H9 (cell line): ENCODE measurements around the gene ECHS1. TPM values are rescaled to one million over a fixed set of nuclear protein-coding genes. Genes with fewer than 3 reads are reported as not detected.
A peak's percentile ranks its signal among the peaks of the same experiment; 100 is the strongest.
"Not testable (repeated sequence)": the region's sequence is repeated elsewhere in the genome, so short reads cannot be mapped to it uniquely, and the experiment has no call there.

Experiments used
- DNase-seq: peaks from one replicate; pipeline ENCODE4 v3.0.0-alpha.2; 2017
- H2AFZ ChIP-seq: one replicate; pipeline ENCODE4 v1.6.1; 2013; ENCODE audit warnings: mild to moderate bottlenecking, low read length, control low read depth, moderate library complexity
- H2AK5ac ChIP-seq: 2 replicates; pipeline ENCODE4 v1.6.1; 2013; ENCODE audit warnings: low read length, control low read depth, mixed read lengths; ENCODE audit not compliant: insufficient read length
- H2BK120ac ChIP-seq: one replicate; pipeline ENCODE4 v1.6.1; 2013; ENCODE audit warnings: low read depth, mild to moderate bottlenecking, low read length, control low read depth, inconsistent platforms; ENCODE audit not compliant: poor library complexity, severe bottlenecking
- H2BK12ac ChIP-seq: 2 replicates; pipeline ENCODE4 v1.6.1; 2013; ENCODE audit warnings: low read length, control low read depth, mixed read lengths, low read depth; ENCODE audit not compliant: insufficient read length
- H2BK15ac ChIP-seq: 2 replicates; pipeline ENCODE4 v1.6.1; 2013; ENCODE audit warnings: low read depth, low read length, control low read depth
- H2BK20ac ChIP-seq: one replicate; pipeline ENCODE4 v1.6.1; 2013; ENCODE audit warnings: low read depth, mild to moderate bottlenecking, low read length, control low read depth, inconsistent platforms; ENCODE audit not compliant: poor library complexity, severe bottlenecking
- H2BK5ac ChIP-seq: 2 replicates; pipeline ENCODE4 v1.6.1; 2013; ENCODE audit warnings: low read length, control low read depth, mixed read lengths; ENCODE audit not compliant: insufficient read length
- H3K14ac ChIP-seq: 2 replicates; pipeline ENCODE4 v1.6.1; 2013; ENCODE audit warnings: low read length, control low read depth; ENCODE audit not compliant: insufficient read depth
- H3K18ac ChIP-seq: 2 replicates; pipeline ENCODE4 v1.6.1; 2013; ENCODE audit warnings: low read depth, mild to moderate bottlenecking, mixed read lengths, low read length, control low read depth; ENCODE audit not compliant: insufficient read length
- H3K23ac ChIP-seq: 2 replicates; pipeline ENCODE4 v1.6.1; 2013; ENCODE audit warnings: low read length, control low read depth, mixed read lengths, low read depth; ENCODE audit not compliant: insufficient read length
- H3K23me2 ChIP-seq: 2 replicates; pipeline ENCODE4 v1.6.1; 2013; ENCODE audit warnings: low read depth, mild to moderate bottlenecking, mixed read lengths, low read length, control low read depth; ENCODE audit not compliant: insufficient read length, poor library complexity, severe bottlenecking
- H3K27ac ChIP-seq: 2 replicates; pipeline ENCODE4 v1.5.1; 2013; ENCODE audit warnings: low read length, control low read depth, mixed read lengths, low read depth; ENCODE audit not compliant: insufficient read length
- H3K27me3 ChIP-seq: 2 replicates; pipeline ENCODE4 v1.6.1; 2013; ENCODE audit warnings: low read length, control low read depth, inconsistent platforms; ENCODE audit not compliant: insufficient read depth
- H3K4ac ChIP-seq: 2 replicates; pipeline ENCODE4 v1.6.1; 2013; ENCODE audit warnings: low read depth, mild to moderate bottlenecking, control low read depth, inconsistent platforms, low read length, moderate library complexity
- H3K4me1 ChIP-seq: 2 replicates; pipeline ENCODE4 v1.6.1; 2013; ENCODE audit warnings: low read length, control low read depth, inconsistent platforms; ENCODE audit not compliant: insufficient read depth
- H3K4me2 ChIP-seq: 2 replicates; pipeline ENCODE4 v1.6.1; 2013; ENCODE audit warnings: low read length, control low read depth, mixed read lengths; ENCODE audit not compliant: insufficient read length, insufficient read depth
- H3K56ac ChIP-seq: 2 replicates; pipeline ENCODE4 v1.6.1; 2013; ENCODE audit warnings: low read depth, mild to moderate bottlenecking, mixed read lengths, low read length, control low read depth; ENCODE audit not compliant: insufficient read length
- H3K79me1 ChIP-seq: 2 replicates; pipeline ENCODE4 v1.6.1; 2013; ENCODE audit warnings: low read depth, mild to moderate bottlenecking, moderate library complexity, low read length, control low read depth, inconsistent platforms; ENCODE audit not compliant: insufficient read depth, poor library complexity, severe bottlenecking
- H3K79me2 ChIP-seq: 2 replicates; pipeline ENCODE4 v1.6.1; 2013; ENCODE audit warnings: low read length, control low read depth, inconsistent platforms; ENCODE audit not compliant: insufficient read depth
- H3K9ac ChIP-seq: 2 replicates; pipeline ENCODE4 v1.6.1; 2013; ENCODE audit warnings: low read length, control low read depth, mixed read lengths; ENCODE audit not compliant: insufficient read length; ENCODE audit errors: extremely low read depth
- H3K9me3 ChIP-seq: one replicate; pipeline ENCODE4 v1.6.1; 2013; ENCODE audit warnings: low read depth, low read length, inconsistent platforms; ENCODE audit not compliant: control insufficient read depth
- H3T11ph ChIP-seq: one replicate; pipeline ENCODE4 v1.6.1; 2013; ENCODE audit warnings: mild to moderate bottlenecking, low read length, control low read depth, inconsistent platforms
- H4K20me1 ChIP-seq: one replicate; pipeline ENCODE4 v1.6.1; 2013; ENCODE audit not compliant: control insufficient read depth, insufficient read length, insufficient read depth
- H4K5ac ChIP-seq: 2 replicates; pipeline ENCODE4 v1.6.1; 2013; ENCODE audit warnings: low read depth, mild to moderate bottlenecking, mixed read lengths, low read length, control low read depth; ENCODE audit not compliant: insufficient read length
- H4K8ac ChIP-seq: replicated peaks from 2 replicates; pipeline ENCODE4 v1.6.1; 2013; ENCODE audit warnings: low read length, control low read depth, mixed read lengths, low read depth; ENCODE audit not compliant: insufficient read length
- H4K91ac ChIP-seq: 2 replicates; pipeline ENCODE4 v1.6.1; 2013; ENCODE audit warnings: low read depth, mild to moderate bottlenecking, moderate library complexity, mixed read lengths, low read length, control low read depth; ENCODE audit not compliant: insufficient read length
- H3K27ac Mint-ChIP-seq, 3 experiments: 2 replicates in 2 of 3; 3 replicates in 1 of 3; pipeline ENCODE4 v1.8.0; 2020 to 2021; ENCODE audit warnings: mixed read lengths in 3 of 3, mild to moderate bottlenecking in 1 of 3, moderate library complexity in 1 of 3
- H3K27me3 Mint-ChIP-seq: 2 replicates; pipeline ENCODE4 v1.8.0; 2021; ENCODE audit warnings: low read depth, mild to moderate bottlenecking, moderate library complexity, mixed read lengths
- H3K36me3 Mint-ChIP-seq, 3 experiments: 2 replicates in 2 of 3; 3 replicates in 1 of 3; pipeline ENCODE4 v1.8.0; 2020 to 2021; ENCODE audit warnings: low read depth in 3 of 3, mixed read lengths in 3 of 3; ENCODE audit not compliant: insufficient read depth in 1 of 3
- H3K4me1 Mint-ChIP-seq, 2 experiments: 2 replicates each; pipeline ENCODE4 v1.8.0; 2020; ENCODE audit warnings: mixed read lengths in 2 of 2
- H3K4me3 Mint-ChIP-seq, 2 experiments: 2 replicates in 1 of 2; 3 replicates in 1 of 2; pipeline ENCODE4 v1.8.0; 2020 to 2021; ENCODE audit warnings: mild to moderate bottlenecking in 2 of 2, mixed read lengths in 2 of 2, moderate library complexity in 1 of 2
- H3K9me3 Mint-ChIP-seq, 2 experiments: 2 replicates in 1 of 2; 3 replicates in 1 of 2; pipeline ENCODE4 v1.8.0; 2020; ENCODE audit warnings: mild to moderate bottlenecking in 2 of 2, mixed read lengths in 2 of 2, moderate library complexity in 1 of 2
- CTCF ChIP-seq: fragments of 200-600 bp; sonication (generic); conservative IDR thresholded peaks from 3 replicates; pipeline ENCODE4 v1.8.0; 2021; ENCODE audit warnings: antibody characterized with exemption, mild to moderate bottlenecking
- WGBS: extraction: QIAGEN DNeasy Blood & Tissue Kit; methylation state at CpG from one replicate; pipeline ENCODE4 v1.1.7; 2013; ENCODE audit warnings: missing lambda C conversion rate, low lambda C conversion rate, mixed read lengths; ENCODE audit not compliant: insufficient read length; ENCODE audit errors: extremely low coverage; 5-methylcytosine and 5-hydroxymethylcytosine counted together
- total RNA-seq: library from RNA; stranded (reverse); gene quantifications from 2 replicates; pipeline ENCODE4 v1.2.1, GENCODE V29; 2021

ECHS1 gene
- total RNA-seq, 1 experiment from 2014 or later = 94.1 TPM

- H2AFZ ChIP-seq = no peak overlapping the region
- no peaks in the 10 kb centered on the region for H3K27me3 ChIP-seq
- H3K4me1 Mint-ChIP-seq = no peaks in the 10 kb centered on the region
- no peak overlapping the region for H3K27ac Mint-ChIP-seq
- H2BK5ac ChIP-seq = no peak overlapping the region
- H3K27me3 Mint-ChIP-seq = no peaks in the 10 kb centered on the region
- peak; percentile 24 for DNase-seq
- H3K9ac ChIP-seq = no peak overlapping the region
- no peak overlapping the region for H2BK15ac ChIP-seq
- H3K4me1 ChIP-seq = no peaks in the 10 kb centered on the region
- H4K8ac ChIP-seq = no peak overlapping the region
- H4K5ac ChIP-seq = no peak overlapping the region
- H3K79me1 ChIP-seq = peaks cover 2% of the 10 kb centered on the region
- no peak overlapping the region for H3K23ac ChIP-seq
- no peaks in the 10 kb centered on the region for H3K79me2 ChIP-seq
- no peak overlapping the region for H2BK120ac ChIP-seq
- no peak for TF ChIP-seq CTCF
- H2AK5ac ChIP-seq = no peak overlapping the region
- H3T11ph ChIP-seq = no peak overlapping the region
- no peak overlapping the region for H3K27ac ChIP-seq
- H4K91ac ChIP-seq = no peak overlapping the region
- H3K36me3 Mint-ChIP-seq = peaks cover 53 to 66% (median 66%) of the 10 kb centered on the region in 3 experiments
- H2BK12ac ChIP-seq = no peak overlapping the region
- peaks cover 6% of the 10 kb centered on the region for H3K9me3 ChIP-seq
- H4K20me1 ChIP-seq = no peaks in the 10 kb centered on the region
- WGBS = no CpG with 5 or more reads among the region's 25 CpGs
- H3K4ac ChIP-seq = no peak overlapping the region
- no peaks in the 10 kb centered on the region for H3K23me2 ChIP-seq
- H3K18ac ChIP-seq = no peak overlapping the region
- peaks cover 37 to 44% of the 10 kb centered on the region in 2 experiments for H3K9me3 Mint-ChIP-seq
- no peak overlapping the region for H3K56ac ChIP-seq
- H3K4me3 Mint-ChIP-seq = no peak overlapping the region
- no peak overlapping the region; the same call in 1 of the 2 replicates for H3K14ac ChIP-seq
- no peak overlapping the region for H3K4me2 ChIP-seq
- H2BK20ac ChIP-seq = no peak overlapping the region
Measured at GRCh38 chr10:133415752-133416151, 42.6 kb upstream of the ECHS1 start.

- H3K4me2 ChIP-seq, H2AFZ ChIP-seq, H3K9me3 ChIP-seq, H3K23me2 ChIP-seq, H3K79me1 ChIP-seq, H3K9ac ChIP-seq, H3K27me3 ChIP-seq, H2AK5ac ChIP-seq, H3K4me1 ChIP-seq, H3K14ac ChIP-seq, H3K4ac ChIP-seq, H3K4me3 Mint-ChIP-seq, H3K18ac ChIP-seq, H2BK12ac ChIP-seq, H4K20me1 ChIP-seq, H2BK20ac ChIP-seq, H3T11ph ChIP-seq, H4K91ac ChIP-seq, H4K5ac ChIP-seq, H3K23ac ChIP-seq, H3K56ac ChIP-seq, H2BK15ac ChIP-seq, H3K27ac ChIP-seq, H4K8ac ChIP-seq, DNase-seq, H3K79me2 ChIP-seq, H2BK5ac ChIP-seq, H2BK120ac ChIP-seq, H3K27ac Mint-ChIP-seq, H3K27me3 Mint-ChIP-seq, H3K4me1 Mint-ChIP-seq: not testable (repeated sequence)
- Mint-ChIP-seq H3K9me3 (peaks cover 45 to 50% of the 10 kb centered on the region in 2 experiments), H3K36me3 (peaks cover 63 to 78% (median 76%) of the 10 kb centered on the region in 3 experiments)
- WGBS = no CpG with 5 or more reads among the region's 23 CpGs
Measured at GRCh38 chr10:133414401-133414800, 41.2 kb upstream of the ECHS1 start.
